Right cardiac atrium (tissue), 5 donors: ENCODE results near the gene PFDN6. TPM values are rescaled to one million over a fixed set of nuclear protein-coding genes. Genes with fewer than 3 reads are reported as not detected.

Source experiments
- ATAC-seq, 2 donors: fragments of 200-7000 bp; cut with Tn5 transposase; one replicate each; pipeline versions ENCODE4 v1.8.0 to v1.9.1; 2020; ENCODE audit warnings: moderate library complexity in 2 of 2, mild to moderate bottlenecking in 1 of 2
- DNase-seq, 3 donors: peaks; one replicate each; pipeline ENCODE4 v3.0.0-alpha.2; 2020
- H3K27ac ChIP-seq: one replicate; pipeline ENCODE4 v1.5.1; 2013; ENCODE audit warnings: mild to moderate bottlenecking, low read length, control low read depth, moderate library complexity
- H3K27me3 ChIP-seq: one replicate; pipeline ENCODE4 v1.6.1; 2013; ENCODE audit not compliant: control insufficient read depth, insufficient read depth
- H3K4me1 ChIP-seq: one replicate; pipeline ENCODE4 v1.6.1; 2013; ENCODE audit warnings: low read length; ENCODE audit not compliant: control insufficient read depth, insufficient read depth
- H3K4me3 ChIP-seq: one replicate; pipeline ENCODE4 v1.5.1; 2013; ENCODE audit warnings: low read length, control low read depth
- H3K9me3 ChIP-seq: one replicate; pipeline ENCODE4 v1.6.1; 2013; ENCODE audit warnings: low read length; ENCODE audit not compliant: control insufficient read depth
- WGBS: extraction: QIAGEN DNeasy Blood & Tissue Kit; methylation state at CpG from one replicate; pipeline ENCODE4 v1.1.7; 2013; 5-methylcytosine and 5-hydroxymethylcytosine counted together
- intact Hi-C, 4 donors: fragments of 100-400 bp; cut with DNase I; formaldehyde crosslinking; loops; one replicate each; pipeline versions ENCODE4 v1.11.0 to v1.14.0; 2022 to 2023
- polyA plus RNA-seq: library from polyadenylated mRNA; stranded (reverse); fragments of 200-250 nt; gene quantifications from one replicate; pipeline ENCODE4 v1.2.3, GENCODE V29; 2013
- total RNA-seq, 4 donors: library from RNA; stranded (reverse); fragmentation: NEBNext Ultra II Directional; extraction: Animal tissue kit (Norgen Biotek cat#: 25700); gene quantifications; one replicate each; pipeline ENCODE4 v1.2.1, GENCODE V29; 2021
- donor health status: healthy with polysubstance abuse.
- donor health status: DM: no; HTN: yes; CAD: no.
- donor health status: DM: no; HTN: no; CAD: no.
- donor health status: DM: no; HTN: yes; CAD: no; lungs with severe emphysema.
- donor health status: DM: yes; HTN: yes; CAD: no.

The PFDN6 gene
- total and polyA plus RNA-seq, 5 donors: 44.4 to 143 (median 52.4) TPM

DNA sequence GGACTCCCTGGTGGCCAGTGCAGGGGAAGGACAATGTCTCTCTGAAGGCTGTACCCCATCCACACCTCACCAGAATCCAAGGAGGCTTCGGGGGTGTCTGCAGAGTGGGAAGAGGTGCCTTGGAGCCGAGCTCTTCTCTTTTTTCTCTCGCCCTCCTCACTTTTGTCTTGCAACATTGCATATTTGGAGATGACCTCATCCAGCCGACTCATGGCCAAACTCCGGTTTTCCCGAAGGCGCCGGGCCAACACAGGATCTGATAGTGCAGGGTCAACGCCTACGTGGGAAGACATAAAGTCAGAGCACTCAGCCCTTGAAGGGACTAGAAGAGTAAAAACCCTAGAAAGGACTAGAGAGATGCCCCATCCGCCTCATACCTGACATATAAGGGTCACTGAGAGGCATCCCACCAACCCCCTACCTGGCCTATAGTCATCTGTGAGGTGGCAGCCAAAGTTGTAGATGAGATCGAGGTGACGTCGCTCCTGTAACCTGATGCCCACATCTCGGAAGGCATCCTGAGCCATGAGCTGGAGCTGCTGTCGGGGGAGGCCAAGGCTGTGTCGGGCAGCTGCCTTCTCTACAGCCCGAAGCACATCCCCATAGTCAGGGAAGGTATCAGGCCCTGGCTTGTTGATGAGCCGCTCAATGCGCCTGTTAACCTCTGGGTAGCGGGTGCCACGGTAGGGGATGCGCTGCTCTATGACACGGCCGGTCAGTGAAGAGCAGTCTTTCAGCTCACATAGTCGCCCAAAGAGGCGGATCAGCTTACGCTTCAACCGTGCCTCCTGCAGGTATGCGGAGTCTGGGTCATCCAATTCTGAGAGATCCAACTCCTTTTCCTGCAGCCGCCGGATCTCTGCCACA is 31.1 kb downstream of the PFDN6 start:
- Histone ChIP-seq H3K27ac (peak overlapping the region; percentile 61), H3K4me1 (peaks cover 18% of the 10 kb centered on the region), H3K4me3 (no peak overlapping the region), H3K9me3 (no peaks in the 10 kb centered on the region), H3K27me3 (no peaks in the 10 kb centered on the region)
- DNase-seq: peak; percentile 85 to 91 (median 90)
- intact Hi-C loops: no loop called here
- 63% methylated on average over 32 of the region's 32 CpGs for WGBS
- ATAC-seq: no peak

DNA sequence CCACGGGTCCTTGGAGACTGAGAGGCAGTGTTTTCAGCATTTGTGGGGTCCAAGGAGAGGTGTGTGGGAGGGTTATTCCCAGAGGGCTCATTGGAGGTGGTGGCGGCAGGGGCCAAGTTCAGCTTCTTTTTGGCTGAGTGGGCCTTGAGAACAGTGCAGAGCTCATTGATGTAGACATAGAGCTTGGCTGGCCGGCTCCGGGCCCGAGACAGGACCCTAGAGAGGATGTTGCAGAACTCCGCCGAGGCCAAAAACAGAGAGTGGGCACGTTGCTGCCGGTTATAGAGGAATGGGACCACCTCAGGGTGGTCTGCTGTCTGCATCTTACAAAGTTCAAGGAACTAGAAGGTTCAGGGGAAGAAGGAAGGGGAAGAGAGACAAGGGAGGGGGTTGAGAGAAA is 31.8 kb downstream of the PFDN6 start:
- no peaks in the 10 kb centered on the region for H3K9me3 ChIP-seq
- DNase-seq (no peak), ATAC-seq (no peak)
- H3K27ac ChIP-seq: no peak overlapping the region
- H3K4me3 ChIP-seq: no peak overlapping the region
- no peaks in the 10 kb centered on the region for H3K27me3 ChIP-seq
- WGBS: 58% methylated on average over 9 of the region's 9 CpGs
- intact Hi-C loops: no loop called here
- peaks cover 18% of the 10 kb centered on the region for H3K4me1 ChIP-seq

DNA sequence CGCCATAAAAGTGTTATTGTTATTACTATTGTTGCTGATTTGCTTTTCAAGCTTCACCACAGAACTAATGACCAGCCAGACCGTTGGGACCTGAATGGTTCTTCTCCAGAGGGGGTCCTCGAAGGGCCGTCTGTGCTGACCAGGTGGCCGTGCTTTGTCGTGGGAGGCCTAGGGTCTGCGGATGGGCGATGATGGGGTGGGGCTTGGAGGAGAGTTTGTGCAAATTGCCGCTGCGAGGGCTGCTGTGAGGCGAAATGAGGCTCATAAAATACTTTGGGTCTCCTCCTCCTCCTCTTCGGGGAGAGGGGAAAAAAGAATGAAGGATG is 34.2 kb downstream of the PFDN6 start:
- peak in 1 of 2 donors; percentile 1 for ATAC-seq

DNA sequence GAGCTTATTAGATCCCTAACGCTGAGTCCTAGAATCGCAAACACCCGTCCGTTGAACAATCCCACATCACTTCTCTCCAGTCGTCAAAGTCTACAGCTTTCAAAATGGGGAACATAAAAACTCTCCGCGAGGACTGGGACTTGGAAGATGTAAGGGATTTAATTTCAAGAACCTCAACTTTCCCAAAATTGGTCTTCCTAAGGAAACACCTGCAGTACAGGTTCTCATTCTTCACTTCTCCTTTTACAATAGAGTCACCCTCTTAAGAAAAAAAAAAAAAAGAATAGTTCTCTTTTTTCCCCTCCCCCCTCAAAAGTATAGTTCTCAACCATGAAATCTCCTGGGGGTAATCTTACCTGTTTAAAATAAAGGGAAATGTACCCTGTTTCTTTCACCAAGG is 34.7 kb downstream of the PFDN6 start:
- no peak overlapping the region for H3K4me3 ChIP-seq
- WGBS: 28% methylated on average over 7 of the region's 7 CpGs
- peaks cover 15% of the 10 kb centered on the region for H3K4me1 ChIP-seq

More for the DNA sequence above, 34.2 kb downstream of the PFDN6 start:
- Histone ChIP-seq H3K4me3 (peak overlapping the region; percentile 97), H3K27ac (peak overlapping the region; percentile 92), H3K9me3 (no peaks in the 10 kb centered on the region), H3K27me3 (no peaks in the 10 kb centered on the region), H3K4me1 (peaks cover 15% of the 10 kb centered on the region)
- DNase-seq: peak in 1 of 3 donors; percentile 72
- 5% methylated on average over 12 of the region's 12 CpGs for WGBS
- intact Hi-C loops: no loop called here

DNA sequence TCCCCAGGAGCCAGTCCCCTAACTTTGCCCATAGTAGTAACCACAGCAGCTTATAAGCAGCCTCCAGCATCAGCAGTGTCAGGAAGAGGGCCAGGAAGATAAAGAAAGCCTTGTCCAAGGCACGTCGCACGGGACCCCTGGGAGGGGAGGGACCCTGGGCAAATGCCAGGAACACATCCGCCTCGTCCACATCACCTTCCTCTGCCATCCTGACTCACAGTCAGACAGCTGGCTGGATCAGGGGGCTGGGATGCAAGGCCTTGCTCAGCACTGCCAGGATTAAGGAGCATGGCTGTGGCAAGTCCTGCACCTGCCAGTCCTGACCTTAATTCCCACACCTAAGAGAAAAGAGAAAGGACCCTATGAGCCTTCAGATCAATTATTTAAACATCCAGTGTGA is 39.7 kb downstream of the PFDN6 start:
- H3K27ac ChIP-seq: no peak overlapping the region
- intact Hi-C loops: no loop called here
- H3K4me1 ChIP-seq: no peaks in the 10 kb centered on the region
- no peak overlapping the region for H3K4me3 ChIP-seq
- ATAC-seq: no peak
- no peak for DNase-seq
- 14% methylated on average over 5 of the region's 5 CpGs for WGBS
- no peaks in the 10 kb centered on the region for H3K27me3 ChIP-seq
- no peaks in the 10 kb centered on the region for H3K9me3 ChIP-seq

More for the DNA sequence above, 34.7 kb downstream of the PFDN6 start:
- DNase-seq (no peak), ATAC-seq (no peak)
- Histone ChIP-seq H3K27me3 (no peaks in the 10 kb centered on the region), H3K27ac (peak overlapping the region; percentile 92), H3K9me3 (no peaks in the 10 kb centered on the region)
- intact Hi-C loops: no loop called here

DNA sequence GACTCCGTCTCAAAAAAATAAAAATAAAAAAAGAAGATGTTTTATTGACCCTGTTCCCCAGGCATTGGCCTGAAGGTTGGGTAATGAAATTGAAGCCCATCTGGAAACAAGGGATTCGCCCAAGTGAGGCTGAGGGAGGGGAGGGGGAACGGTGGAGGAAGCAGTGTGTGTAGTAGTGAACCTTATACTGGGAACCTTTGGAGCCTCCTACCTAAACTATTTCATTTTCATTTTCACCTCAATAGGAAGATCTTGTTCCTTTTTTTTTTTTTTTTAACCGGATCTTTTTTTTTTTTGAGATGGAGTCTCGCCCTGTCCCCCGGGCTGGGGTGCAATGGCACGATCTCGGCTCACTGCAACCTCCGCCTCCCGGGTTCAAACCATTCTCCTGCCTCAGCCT is 41.3 kb downstream of the PFDN6 start:
- intact Hi-C loops: no loop called here
- ATAC-seq: no peak
- 90% methylated on average over 10 of the region's 10 CpGs for WGBS

DNA sequence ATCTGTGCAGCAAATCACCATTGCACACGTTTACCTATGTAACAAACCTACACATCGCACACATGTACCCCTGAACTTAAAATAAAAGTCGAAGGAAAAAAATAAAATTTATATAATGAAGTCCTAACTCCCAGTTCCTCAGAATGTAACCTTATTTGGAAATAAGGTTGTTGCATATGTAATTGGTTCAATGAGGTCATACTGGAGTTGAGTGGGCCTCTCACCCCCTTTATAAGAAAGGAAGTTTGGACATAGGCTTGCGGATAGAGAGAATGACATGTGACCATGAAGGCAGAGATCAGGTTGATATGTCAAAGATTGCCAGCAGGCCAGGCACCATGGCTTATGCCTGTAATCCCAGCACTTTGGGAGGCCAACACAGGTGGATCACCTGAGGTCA is 44.3 kb downstream of the PFDN6 start:
- no peak for ATAC-seq
- Histone ChIP-seq H3K4me3 (no peak overlapping the region), H3K9me3 (no peaks in the 10 kb centered on the region), H3K4me1 (no peaks in the 10 kb centered on the region), H3K27ac (no peak overlapping the region), H3K27me3 (no peaks in the 10 kb centered on the region)
- intact Hi-C loops: no loop called here
- 87% methylated on average over 4 of the region's 4 CpGs for WGBS
- DNase-seq: no peak

More for the DNA sequence above, 41.3 kb downstream of the PFDN6 start:
- no peak overlapping the region for H3K27ac ChIP-seq
- H3K27me3 ChIP-seq: no peaks in the 10 kb centered on the region
- no peaks in the 10 kb centered on the region for H3K9me3 ChIP-seq
- DNase-seq: no peak
- no peaks in the 10 kb centered on the region for H3K4me1 ChIP-seq
- no peak overlapping the region for H3K4me3 ChIP-seq

DNA sequence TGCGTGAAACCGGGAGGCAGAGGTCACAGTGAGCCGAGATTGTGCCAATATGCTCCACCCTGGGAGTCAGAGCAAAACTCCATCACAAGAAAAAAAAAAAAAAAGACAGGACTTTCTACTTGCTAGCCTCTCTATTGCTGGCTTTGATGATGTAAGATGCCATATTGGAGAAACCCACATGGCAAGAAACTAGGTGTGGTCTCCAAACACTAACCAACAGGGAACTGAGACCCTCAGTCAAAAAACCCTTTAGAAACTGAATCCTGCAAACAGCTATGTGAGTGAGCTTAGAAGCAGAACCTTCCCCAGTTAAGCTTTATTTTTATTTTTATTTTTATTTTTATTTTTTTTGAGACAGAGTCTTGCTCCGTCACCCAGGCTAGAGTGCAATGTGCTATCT is 46.5 kb downstream of the PFDN6 start:
- Histone ChIP-seq H3K27me3 (no peaks in the 10 kb centered on the region), H3K9me3 (no peaks in the 10 kb centered on the region), H3K4me3 (no peak overlapping the region), H3K27ac (no peak overlapping the region), H3K4me1 (no peaks in the 10 kb centered on the region)
- DNase-seq (no peak), ATAC-seq (no peak)
- intact Hi-C loops: no loop called here
- WGBS: 76% methylated on average over 4 of the region's 4 CpGs

DNA sequence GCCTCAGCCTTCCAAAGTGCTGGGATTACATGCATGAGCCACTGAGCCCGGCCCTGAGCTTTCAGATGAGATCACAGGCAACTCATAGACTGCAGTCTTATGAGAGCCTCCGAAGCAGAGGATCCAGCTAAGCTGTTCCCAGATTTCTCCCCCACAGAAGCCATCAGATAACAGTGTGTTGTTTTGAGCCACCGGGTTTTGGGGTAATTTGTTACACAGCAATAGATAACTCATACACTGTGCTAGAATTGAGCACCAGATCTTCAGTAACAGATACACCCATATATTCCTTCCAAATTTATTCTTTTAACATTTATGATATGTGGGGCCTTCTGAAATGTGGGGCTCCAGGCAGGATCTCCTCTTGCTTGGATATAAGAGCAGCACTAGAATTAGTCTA is 47.1 kb downstream of the PFDN6 start:
- Histone ChIP-seq H3K4me3 (no peak overlapping the region), H3K27ac (no peak overlapping the region), H3K27me3 (no peaks in the 10 kb centered on the region), H3K9me3 (no peaks in the 10 kb centered on the region), H3K4me1 (no peaks in the 10 kb centered on the region)
- ATAC-seq (no peak), DNase-seq (no peak)
- intact Hi-C loops: no loop called here
- 83% methylated on average over 3 of the region's 3 CpGs for WGBS

DNA sequence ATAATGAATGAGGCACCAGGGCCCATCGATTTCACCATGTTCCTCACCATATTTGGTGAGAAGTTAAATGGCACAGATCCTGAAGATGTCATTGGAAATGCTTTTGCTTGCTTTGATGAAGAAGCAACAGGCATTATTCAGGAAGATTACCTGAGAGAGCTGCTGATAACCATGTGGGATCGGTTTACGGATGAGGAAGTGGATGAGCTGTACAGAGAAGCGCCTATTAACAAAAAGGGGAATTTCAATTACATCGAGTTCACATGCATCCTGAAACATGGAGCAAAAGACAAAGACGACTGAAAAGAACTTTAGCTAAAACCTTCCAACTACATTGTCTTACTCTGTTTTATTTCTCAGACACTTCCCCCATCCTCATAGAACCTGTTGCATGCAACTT is 49.8 kb downstream of the PFDN6 start:
- DNase-seq (no peak), ATAC-seq (no peak)
- intact Hi-C loops: no loop called here
- H3K4me1 ChIP-seq: no peaks in the 10 kb centered on the region
- no peaks in the 10 kb centered on the region for H3K9me3 ChIP-seq
- H3K27me3 ChIP-seq: no peaks in the 10 kb centered on the region
- no peak overlapping the region for H3K27ac ChIP-seq
- no peak overlapping the region for H3K4me3 ChIP-seq
- WGBS: 80% methylated on average over 6 of the region's 6 CpGs
